HEK293 (cell line): ENCODE results near the gene SLC7A14.

Source experiments
- CTCF ChIA-PET: fragments of 350-600 bp; formaldehyde crosslinking; extraction: SDS; loops from one replicate; lab custom pipeline; 2021; ENCODE audit warnings: antibody characterized with exemption; lab: Yijun Ruan, JAX
- POLR2A ChIA-PET: fragments of 300-600 bp; formaldehyde crosslinking; extraction: SDS; loops from one replicate; lab custom pipeline; 2020; ENCODE audit warnings: antibody characterized with exemption, inconsistent platforms; lab: Yijun Ruan, JAX
- H3K27ac ChIP-seq: fragments of 200-500 bp; sonication (Bioruptor generic); 2 replicates; pipeline ENCODE4 v1.5.1; 2014; ENCODE audit warnings: low read depth, low read length, control low read depth, inconsistent platforms; ENCODE audit errors: extremely low read depth
- H3K36me3 ChIP-seq, 2 experiments: fragments of 200-500 bp in 1 of 2; sonication (Bioruptor generic) in 1 of 2; 1 replicate in 1 of 2; 2 replicates in 1 of 2; pipeline ENCODE4 v1.5.1; 2014 to 2017; ENCODE audit warnings: inconsistent platforms in 2 of 2, low read length in 2 of 2; ENCODE audit not compliant: control insufficient read depth in 2 of 2, insufficient read depth in 1 of 2
- H3K4me1 ChIP-seq: fragments of 200-500 bp; sonication (Bioruptor generic); 2 replicates; pipeline ENCODE4 v1.5.1; 2014; ENCODE audit warnings: mild to moderate bottlenecking, low read length, inconsistent platforms; ENCODE audit not compliant: control insufficient read depth, insufficient read depth
- H3K4me3 ChIP-seq: 2 replicates; pipeline ENCODE4 v1.5.1; 2011; ENCODE audit warnings: low read depth, mild to moderate bottlenecking, control low read depth, low read length, moderate library complexity
- H3K9me3 ChIP-seq: fragments of 200-500 bp; sonication (Bioruptor generic); 2 replicates; pipeline ENCODE4 v1.5.1; 2014; ENCODE audit warnings: low read depth, low read length, inconsistent platforms; ENCODE audit not compliant: control insufficient read depth, insufficient read depth
- EGR2 ChIP-seq: fragments of 450-650 bp; formaldehyde crosslinking; IDR thresholded peaks from 2 replicates; pipeline ENCODE4 v1.5.1; 2016; ENCODE audit warnings: low read depth, missing biosample characterization, missing genetic modification characterization
- GFI1B ChIP-seq: fragments of 450-650 bp; formaldehyde crosslinking; IDR thresholded peaks from 2 replicates; pipeline ENCODE4 v1.5.1; 2016; ENCODE audit warnings: missing biosample characterization, missing genetic modification characterization
- GLI2 ChIP-seq: fragments of 450-650 bp; formaldehyde crosslinking; IDR thresholded peaks from 2 replicates; pipeline ENCODE4; 2017; ENCODE audit warnings: missing biosample characterization, missing genetic modification characterization, low read depth, borderline replicate concordance
- KLF7 ChIP-seq: fragments of 450-650 bp; formaldehyde crosslinking; IDR thresholded peaks from 2 replicates; pipeline ENCODE4 v1.5.1; 2016; ENCODE audit warnings: missing biosample characterization, missing genetic modification characterization, borderline replicate concordance
- KLF9 ChIP-seq: fragments of 450-650 bp; formaldehyde crosslinking; IDR thresholded peaks from 2 replicates; pipeline ENCODE4 v1.5.1; 2016; ENCODE audit warnings: missing biosample characterization, missing genetic modification characterization, low read depth
- MYNN ChIP-seq: fragments of 450-650 bp; formaldehyde crosslinking; IDR thresholded peaks from 2 replicates; pipeline ENCODE4 v1.5.1; 2016; ENCODE audit warnings: missing biosample characterization, missing genetic modification characterization, borderline replicate concordance
- REST ChIP-seq: fragments of 450-650 bp; formaldehyde crosslinking; IDR thresholded peaks from 2 replicates; pipeline ENCODE4 v1.5.1; 2016; ENCODE audit warnings: missing biosample characterization, missing genetic modification characterization
- SALL2 ChIP-seq: fragments of 450-650 bp; formaldehyde crosslinking; IDR thresholded peaks from 2 replicates; pipeline ENCODE4 v1.5.0; 2017; ENCODE audit warnings: missing biosample characterization, mild to moderate bottlenecking, missing genetic modification characterization, borderline replicate concordance
- TCF7L2 ChIP-seq: IDR thresholded peaks from 2 replicates; pipeline ENCODE4 v1.6.1; 2011; ENCODE audit warnings: low read depth, mild to moderate bottlenecking, inconsistent platforms, low read length, moderate library complexity, borderline replicate concordance
- ZBTB21 ChIP-seq: fragments of 450-650 bp; formaldehyde crosslinking; IDR thresholded peaks from 2 replicates; pipeline ENCODE4 v1.5.1; 2017; ENCODE audit warnings: missing biosample characterization, missing genetic modification characterization
- ZFP69B ChIP-seq: fragments of 450-650 bp; formaldehyde crosslinking; IDR thresholded peaks from 2 replicates; pipeline ENCODE4 v1.5.1; 2016; ENCODE audit warnings: missing biosample characterization, missing genetic modification characterization
- ZIC2 ChIP-seq: fragments of 450-650 bp; formaldehyde crosslinking; IDR thresholded peaks from 2 replicates; pipeline ENCODE4 v1.5.1; 2016; ENCODE audit warnings: missing biosample characterization, missing genetic modification characterization
- ZNF121 ChIP-seq: fragments of 450-650 bp; formaldehyde crosslinking; IDR thresholded peaks from 2 replicates; pipeline ENCODE4 v1.5.1; 2016; ENCODE audit warnings: missing biosample characterization, missing genetic modification characterization
- ZNF157 ChIP-seq: fragments of 450-650 bp; formaldehyde crosslinking; IDR thresholded peaks from 2 replicates; pipeline ENCODE4 v1.5.1; 2016; ENCODE audit warnings: missing biosample characterization, missing genetic modification characterization
- ZNF202 ChIP-seq: fragments of 450-650 bp; formaldehyde crosslinking; IDR thresholded peaks from 2 replicates; pipeline ENCODE4 v1.5.1; 2016; ENCODE audit warnings: missing biosample characterization, missing genetic modification characterization, borderline replicate concordance
- ZNF239 ChIP-seq: fragments of 450-650 bp; formaldehyde crosslinking; IDR thresholded peaks from 2 replicates; pipeline ENCODE4 v1.5.1; 2016; ENCODE audit warnings: missing biosample characterization, missing genetic modification characterization
- ZNF37A ChIP-seq: fragments of 450-650 bp; IDR thresholded peaks from 2 replicates; pipeline ENCODE4 v1.5.1; 2018; ENCODE audit warnings: missing biosample characterization, missing genetic modification characterization
- ZNF530 ChIP-seq: fragments of 450-650 bp; formaldehyde crosslinking; IDR thresholded peaks from 2 replicates; pipeline ENCODE4 v1.5.1; 2016; ENCODE audit warnings: low read depth, missing biosample characterization, missing genetic modification characterization
- ZNF561 ChIP-seq: fragments of 450-650 bp; IDR thresholded peaks from 2 replicates; pipeline ENCODE4 v1.5.1; 2018; ENCODE audit warnings: missing biosample characterization, missing genetic modification characterization, borderline replicate concordance
- ZNF624 ChIP-seq: fragments of 450-650 bp; formaldehyde crosslinking; IDR thresholded peaks from 2 replicates; pipeline ENCODE4 v1.5.1; 2017; ENCODE audit warnings: missing biosample characterization, missing genetic modification characterization
- ZNF677 ChIP-seq: fragments of 450-650 bp; IDR thresholded peaks from 2 replicates; pipeline ENCODE4 v1.5.0; 2018; ENCODE audit warnings: missing biosample characterization, mild to moderate bottlenecking, missing genetic modification characterization, moderate library complexity
- ZNF792 ChIP-seq: fragments of 450-650 bp; formaldehyde crosslinking; IDR thresholded peaks from 2 replicates; pipeline ENCODE4 v1.5.1; 2016; ENCODE audit warnings: missing biosample characterization, missing genetic modification characterization
- ZSCAN30 ChIP-seq: fragments of 450-650 bp; IDR thresholded peaks from 2 replicates; pipeline ENCODE4 v1.5.1; 2018; ENCODE audit warnings: missing biosample characterization, mild to moderate bottlenecking, missing genetic modification characterization, moderate library complexity
- ZSCAN5A ChIP-seq: fragments of 450-650 bp; formaldehyde crosslinking; IDR thresholded peaks from 2 replicates; pipeline ENCODE4 v1.5.1; 2016; ENCODE audit warnings: missing biosample characterization, missing genetic modification characterization
- TF ChIP-seq, protein P1 (sequence below): fragments of 450-650 bp; formaldehyde crosslinking; IDR thresholded peaks from 2 replicates; pipeline ENCODE4 v1.5.1; 2017; ENCODE audit warnings: missing biosample characterization, missing genetic modification characterization
- TF ChIP-seq, protein P2 (sequence below): fragments of 450-650 bp; formaldehyde crosslinking; IDR thresholded peaks from 2 replicates; pipeline ENCODE4 v1.5.1; 2016; ENCODE audit warnings: missing biosample characterization, missing genetic modification characterization
- TF ChIP-seq, protein P3 (sequence below): fragments of 450-650 bp; formaldehyde crosslinking; optimal IDR thresholded peaks from 2 replicates; pipeline ENCODE3; 2016; ENCODE audit warnings: missing biosample characterization, mild to moderate bottlenecking, missing genetic modification characterization

The SLC7A14 gene

DNA sequence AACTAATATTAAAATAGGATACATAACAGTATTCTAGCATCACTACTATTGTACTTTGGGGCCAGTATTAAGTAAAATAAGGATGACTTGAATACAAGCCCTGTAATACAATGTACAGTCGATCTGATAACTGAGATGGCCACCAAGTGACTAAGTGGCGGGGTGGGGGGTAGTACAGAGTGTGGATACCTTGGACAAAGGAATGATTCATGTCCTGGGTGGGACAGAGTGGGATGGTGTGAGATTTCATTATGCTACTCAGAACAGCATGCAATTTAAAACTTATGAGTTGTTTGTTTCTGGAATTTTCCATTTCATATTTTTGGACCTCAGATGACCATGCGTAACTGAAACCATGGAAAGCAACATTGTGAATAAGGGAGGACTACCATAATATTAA is 46.0 kb downstream of the SLC7A14 start:
- Histone ChIP-seq H3K4me1 (no peaks in the 10 kb centered on the region), H3K9me3 (no peaks in the 10 kb centered on the region), H3K36me3 (no peaks in the 10 kb centered on the region), H3K27ac (no peak overlapping the region), H3K4me3 (no peak overlapping the region)
- ChIA-PET POLR2A (no interaction called here), CTCF (no interaction called here)
- TF ChIP-seq KLF9 (tag by site-specific recombination) (no peak), MYNN (no peak), ZNF561 (tag by site-specific recombination) (no peak), GFI1B (tag by site-specific recombination) (no peak), ZBTB21 (no peak), ZNF202 (tag by site-specific recombination) (no peak), EGR2 (tag by site-specific recombination) (no peak), ZNF121 (tag by site-specific recombination) (no peak), ZNF239 (tag by site-specific recombination) (no peak), ZNF157 (tag by site-specific recombination) (no peak), ZNF530 (tag by site-specific recombination) (no peak), ZIC2 (tag by site-specific recombination) (no peak)
- TF ChIP-seq, protein P1, sequence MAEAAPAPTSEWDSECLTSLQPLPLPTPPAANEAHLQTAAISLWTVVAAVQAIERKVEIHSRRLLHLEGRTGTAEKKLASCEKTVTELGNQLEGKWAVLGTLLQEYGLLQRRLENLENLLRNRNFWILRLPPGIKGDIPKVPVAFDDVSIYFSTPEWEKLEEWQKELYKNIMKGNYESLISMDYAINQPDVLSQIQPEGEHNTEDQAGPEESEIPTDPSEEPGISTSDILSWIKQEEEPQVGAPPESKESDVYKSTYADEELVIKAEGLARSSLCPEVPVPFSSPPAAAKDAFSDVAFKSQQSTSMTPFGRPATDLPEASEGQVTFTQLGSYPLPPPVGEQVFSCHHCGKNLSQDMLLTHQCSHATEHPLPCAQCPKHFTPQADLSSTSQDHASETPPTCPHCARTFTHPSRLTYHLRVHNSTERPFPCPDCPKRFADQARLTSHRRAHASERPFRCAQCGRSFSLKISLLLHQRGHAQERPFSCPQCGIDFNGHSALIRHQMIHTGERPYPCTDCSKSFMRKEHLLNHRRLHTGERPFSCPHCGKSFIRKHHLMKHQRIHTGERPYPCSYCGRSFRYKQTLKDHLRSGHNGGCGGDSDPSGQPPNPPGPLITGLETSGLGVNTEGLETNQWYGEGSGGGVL (tag by site-specific recombination) = no peak

- Histone ChIP-seq H3K27ac (no peak overlapping the region), H3K4me1 (no peaks in the 10 kb centered on the region), H3K36me3 (no peaks in the 10 kb centered on the region), H3K9me3 (no peaks in the 10 kb centered on the region), H3K4me3 (no peak overlapping the region)
- ChIA-PET POLR2A (no interaction called here), CTCF (no interaction called here)
- TF ChIP-seq ZFP69B (tag by site-specific recombination) = no peak
- no peak for TF ChIP-seq SALL2 (tag by site-specific recombination)
- no peak for TF ChIP-seq GLI2
- TF ChIP-seq ZNF792 (tag by site-specific recombination) = no peak
- TF ChIP-seq ZSCAN5A (tag by site-specific recombination) = no peak
These were observed 49.2 kb downstream of the SLC7A14 start for GRCh38 chr3:170536712-170537111.

- Histone ChIP-seq H3K4me1 (no peaks in the 10 kb centered on the region), H3K27ac (no peak overlapping the region), H3K4me3 (no peak overlapping the region), H3K9me3 (no peaks in the 10 kb centered on the region), H3K36me3 (no peaks in the 10 kb centered on the region)
- CTCF ChIA-PET = no interaction called here
- POLR2A ChIA-PET = no interaction called here
- TF ChIP-seq ZNF624 (tag by site-specific recombination) (no peak), ZNF37A (tag by site-specific recombination) (no peak), ZNF677 (tag by site-specific recombination) (no peak), KLF7 (tag by site-specific recombination) (no peak), REST (tag by site-specific recombination) (no peak), TCF7L2 (no peak), ZSCAN30 (tag by site-specific recombination) (no peak)
- TF ChIP-seq, protein P2, sequence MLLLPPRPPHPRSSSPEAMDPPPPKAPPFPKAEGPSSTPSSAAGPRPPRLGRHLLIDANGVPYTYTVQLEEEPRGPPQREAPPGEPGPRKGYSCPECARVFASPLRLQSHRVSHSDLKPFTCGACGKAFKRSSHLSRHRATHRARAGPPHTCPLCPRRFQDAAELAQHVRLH (tag by site-specific recombination) = no peak
- TF ChIP-seq, protein P3, sequence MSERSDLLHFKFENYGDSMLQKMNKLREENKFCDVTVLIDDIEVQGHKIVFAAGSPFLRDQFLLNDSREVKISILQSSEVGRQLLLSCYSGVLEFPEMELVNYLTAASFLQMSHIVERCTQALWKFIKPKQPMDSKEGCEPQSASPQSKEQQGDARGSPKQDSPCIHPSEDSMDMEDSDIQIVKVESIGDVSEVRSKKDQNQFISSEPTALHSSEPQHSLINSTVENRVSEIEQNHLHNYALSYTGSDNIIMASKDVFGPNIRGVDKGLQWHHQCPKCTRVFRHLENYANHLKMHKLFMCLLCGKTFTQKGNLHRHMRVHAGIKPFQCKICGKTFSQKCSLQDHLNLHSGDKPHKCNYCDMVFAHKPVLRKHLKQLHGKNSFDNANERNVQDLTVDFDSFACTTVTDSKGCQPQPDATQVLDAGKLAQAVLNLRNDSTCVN = no peak
These were observed 51.6 kb downstream of the SLC7A14 start for GRCh38 chr3:170534227-170534626.
